HUES64 (cell line): ENCODE data around the gene TMPRSS2.

Source experiments
- H3K27ac ChIP-seq: 2 replicates; pipeline ENCODE4 v1.7.0; 2013; ENCODE audit warnings: low read depth, low read length, inconsistent platforms
- H3K27me3 ChIP-seq: 2 replicates; pipeline ENCODE4 v1.6.1; 2013; ENCODE audit warnings: mild to moderate bottlenecking, low read length; ENCODE audit not compliant: insufficient read depth
- H3K36me3 ChIP-seq: 2 replicates; pipeline ENCODE4 v1.6.1; 2013; ENCODE audit warnings: mild to moderate bottlenecking, low read length; ENCODE audit not compliant: insufficient read depth
- H3K4me1 ChIP-seq: 2 replicates; pipeline ENCODE4 v1.6.1; 2013; ENCODE audit warnings: mild to moderate bottlenecking, low read length, moderate library complexity; ENCODE audit not compliant: insufficient read depth
- H3K4me3 ChIP-seq: 2 replicates; pipeline ENCODE4 v1.5.1; 2013; ENCODE audit warnings: mild to moderate bottlenecking, low read length, moderate library complexity
- H3K9ac ChIP-seq: 2 replicates; pipeline ENCODE4 v1.6.1; 2013; ENCODE audit warnings: mild to moderate bottlenecking, low read depth, low read length
- H3K9me3 ChIP-seq: 2 replicates; pipeline ENCODE4 v1.6.1; 2013; ENCODE audit warnings: low read depth, low read length; ENCODE audit not compliant: insufficient read depth
- WGBS: fragments of 150-250, 120-280 bp; methylation state at CpG from one replicate; pipeline ENCODE4 v1.1.7; 2013; ENCODE audit warnings: missing lambda C conversion rate; 5-methylcytosine and 5-hydroxymethylcytosine counted together

Gene TMPRSS2

DNA sequence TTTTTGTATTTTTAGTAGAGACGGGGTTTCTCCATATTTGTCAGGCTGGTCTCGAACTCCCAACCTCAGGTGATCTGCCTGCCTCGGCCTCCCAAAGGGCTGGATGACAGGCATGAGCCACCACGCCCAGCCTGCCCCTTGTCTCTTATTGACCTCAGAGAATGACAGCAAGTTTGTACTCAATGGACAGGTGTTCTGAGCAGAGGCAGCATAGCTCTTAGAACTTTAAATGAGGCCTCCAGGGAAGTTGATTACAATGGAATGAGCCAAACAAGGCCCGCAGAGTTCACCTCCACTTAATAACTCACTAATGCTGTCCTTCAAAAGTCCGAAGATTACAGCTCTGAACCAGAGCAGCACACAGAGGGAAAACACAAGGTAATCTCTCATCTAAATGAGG is 10.9 kb downstream of the TMPRSS2 start:
- H3K4me1 ChIP-seq = no peaks in the 10 kb centered on the region
- H3K27ac ChIP-seq = no peak overlapping the region
- no peaks in the 10 kb centered on the region for H3K27me3 ChIP-seq
- no peak overlapping the region for H3K9ac ChIP-seq
- H3K9me3 ChIP-seq = no peaks in the 10 kb centered on the region
- 94% methylated on average over 6 of the region's 6 CpGs for WGBS
- H3K4me3 ChIP-seq = no peak overlapping the region
- H3K36me3 ChIP-seq = no peaks in the 10 kb centered on the region

- no peak overlapping the region for H3K9ac ChIP-seq
- H3K36me3 ChIP-seq = no peaks in the 10 kb centered on the region
- WGBS = 96% methylated on average over 16 of the region's 16 CpGs
- no peak overlapping the region for H3K27ac ChIP-seq
- H3K9me3 ChIP-seq = no peaks in the 10 kb centered on the region
- H3K27me3 ChIP-seq = no peaks in the 10 kb centered on the region
- H3K4me3 ChIP-seq = no peak overlapping the region
- no peaks in the 10 kb centered on the region for H3K4me1 ChIP-seq
Measured at GRCh38 chr21:41494242-41494641, 13.7 kb downstream of the TMPRSS2 start.

DNA sequence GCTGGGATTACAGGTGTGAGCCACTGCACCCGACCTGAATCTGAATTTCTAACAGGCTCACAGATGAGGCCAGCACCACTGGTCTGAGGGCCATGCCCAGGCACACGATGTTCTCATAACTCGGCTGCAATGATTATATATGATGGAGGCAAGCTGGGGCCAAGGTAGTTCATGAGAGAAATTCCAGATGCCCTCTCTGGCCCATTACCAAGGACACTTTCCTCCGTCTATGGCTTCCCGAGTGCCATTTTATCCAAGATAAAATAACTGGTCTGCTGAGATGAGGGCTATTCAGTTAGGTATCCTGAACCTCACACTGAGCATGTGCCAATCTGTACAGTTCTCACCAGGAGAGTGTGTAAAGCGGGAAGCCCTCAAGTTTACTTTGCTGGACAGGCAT is 16.5 kb downstream of the TMPRSS2 start:
- H3K4me1 ChIP-seq = peaks cover 3% of the 10 kb centered on the region; the same call in 1 of the 2 replicates
- H3K27ac ChIP-seq = no peak overlapping the region
- WGBS = 93% methylated on average over 6 of the region's 6 CpGs
- H3K36me3 ChIP-seq = peaks cover 4% of the 10 kb centered on the region; the same call in 1 of the 2 replicates
- no peak overlapping the region for H3K4me3 ChIP-seq
- H3K27me3 ChIP-seq = no peaks in the 10 kb centered on the region
- H3K9ac ChIP-seq = no peak overlapping the region
- H3K9me3 ChIP-seq = no peaks in the 10 kb centered on the region

- 85% methylated on average over 4 of the region's 4 CpGs for WGBS
- no peaks in the 10 kb centered on the region for H3K9me3 ChIP-seq
- H3K4me1 ChIP-seq = peaks cover 3% of the 10 kb centered on the region; the same call in 1 of the 2 replicates
- no peak overlapping the region for H3K27ac ChIP-seq
- no peak overlapping the region for H3K9ac ChIP-seq
- no peak overlapping the region for H3K4me3 ChIP-seq
- peaks cover 4% of the 10 kb centered on the region; the same call in 1 of the 2 replicates for H3K36me3 ChIP-seq
- no peaks in the 10 kb centered on the region for H3K27me3 ChIP-seq
Measured at GRCh38 chr21:41490330-41490729, 17.6 kb downstream of the TMPRSS2 start.

- Histone ChIP-seq H3K4me3 (no peak overlapping the region), H3K27ac (no peak overlapping the region), H3K4me1 (peaks cover 3% of the 10 kb centered on the region; the same call in 1 of the 2 replicates), H3K27me3 (no peaks in the 10 kb centered on the region), H3K9ac (no peak overlapping the region), H3K36me3 (peaks cover 4% of the 10 kb centered on the region; the same call in 1 of the 2 replicates), H3K9me3 (no peaks in the 10 kb centered on the region)
- 80% methylated on average over 7 of the region's 7 CpGs for WGBS
Measured at GRCh38 chr21:41489329-41489728, 18.6 kb downstream of the TMPRSS2 start.

GRCh38 chr21:41488080-41488479 is 19.9 kb downstream of the TMPRSS2 start:
- H3K4me3 ChIP-seq = no peak overlapping the region
- peaks cover 3% of the 10 kb centered on the region; the same call in 1 of the 2 replicates for H3K4me1 ChIP-seq
- H3K36me3 ChIP-seq = peaks cover 4% of the 10 kb centered on the region; the same call in 1 of the 2 replicates
- H3K9me3 ChIP-seq = no peaks in the 10 kb centered on the region
- WGBS = 94% methylated on average over 14 of the region's 14 CpGs
- H3K27ac ChIP-seq = no peak overlapping the region
- no peaks in the 10 kb centered on the region for H3K27me3 ChIP-seq
- H3K9ac ChIP-seq = no peak overlapping the region

DNA sequence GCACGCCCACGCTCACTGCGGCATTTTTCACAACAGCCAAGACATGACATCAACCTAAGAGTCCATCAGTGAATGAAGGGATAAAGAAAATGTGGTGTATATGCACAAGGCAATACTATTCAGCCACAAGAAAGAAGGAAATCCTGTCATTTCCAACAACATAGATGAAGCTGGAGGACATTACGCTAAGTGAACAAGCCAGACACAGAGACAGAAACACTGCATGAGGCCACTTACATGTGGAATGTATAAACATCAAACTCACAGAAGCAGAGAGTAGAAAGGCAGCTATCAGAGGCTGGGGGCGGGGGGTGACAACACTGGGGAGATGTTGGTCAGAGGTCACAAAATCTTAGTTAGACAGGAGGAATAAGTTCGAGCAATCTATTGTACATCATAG is 20.9 kb downstream of the TMPRSS2 start:
- H3K27me3 ChIP-seq = no peaks in the 10 kb centered on the region
- no peak overlapping the region for H3K9ac ChIP-seq
- peaks cover 3% of the 10 kb centered on the region; the same call in 1 of the 2 replicates for H3K4me1 ChIP-seq
- H3K4me3 ChIP-seq = no peak overlapping the region
- no peaks in the 10 kb centered on the region for H3K9me3 ChIP-seq
- H3K27ac ChIP-seq = no peak overlapping the region
- 92% methylated on average over 5 of the region's 6 CpGs for WGBS
- peaks cover 4% of the 10 kb centered on the region; the same call in 1 of the 2 replicates for H3K36me3 ChIP-seq

- Histone ChIP-seq H3K9me3 (no peaks in the 10 kb centered on the region), H3K4me3 (no peak overlapping the region), H3K4me1 (peaks cover 8% of the 10 kb centered on the region), H3K27me3 (no peaks in the 10 kb centered on the region), H3K27ac (no peak overlapping the region), H3K36me3 (peaks cover 2% of the 10 kb centered on the region; the same call in 1 of the 2 replicates), H3K9ac (no peak overlapping the region)
- WGBS = 93% methylated on average over 3 of the region's 4 CpGs
Measured at GRCh38 chr21:41483973-41484372, 24.0 kb downstream of the TMPRSS2 start.

GRCh38 chr21:41483415-41483814 is 24.5 kb downstream of the TMPRSS2 start:
- no peaks in the 10 kb centered on the region for H3K9me3 ChIP-seq
- H3K36me3 ChIP-seq = no peaks in the 10 kb centered on the region
- 97% methylated on average over 8 of the region's 12 CpGs for WGBS
- H3K9ac ChIP-seq = no peak overlapping the region
- peaks cover 14% of the 10 kb centered on the region for H3K4me1 ChIP-seq
- H3K4me3 ChIP-seq = no peak overlapping the region
- H3K27ac ChIP-seq = no peak overlapping the region
- H3K27me3 ChIP-seq = no peaks in the 10 kb centered on the region

GRCh38 chr21:41482980-41483379 is 25.0 kb downstream of the TMPRSS2 start:
- no peak overlapping the region for H3K9ac ChIP-seq
- no peaks in the 10 kb centered on the region for H3K36me3 ChIP-seq
- no peak overlapping the region for H3K4me3 ChIP-seq
- no peak overlapping the region for H3K27ac ChIP-seq
- H3K4me1 ChIP-seq = peaks cover 18% of the 10 kb centered on the region
- no peaks in the 10 kb centered on the region for H3K9me3 ChIP-seq
- 94% methylated on average over 6 of the region's 6 CpGs for WGBS
- no peaks in the 10 kb centered on the region for H3K27me3 ChIP-seq

GRCh38 chr21:41482301-41482700 is 25.7 kb downstream of the TMPRSS2 start:
- Histone ChIP-seq H3K9ac (no peak overlapping the region), H3K27ac (no peak overlapping the region), H3K36me3 (no peaks in the 10 kb centered on the region), H3K4me3 (no peak overlapping the region), H3K27me3 (no peaks in the 10 kb centered on the region), H3K9me3 (no peaks in the 10 kb centered on the region), H3K4me1 (peaks cover 24% of the 10 kb centered on the region)
- whole genome bisulfite sequencing = 90% methylated on average over 6 of the region's 6 CpGs

GRCh38 chr21:41481191-41481590 is 26.8 kb downstream of the TMPRSS2 start:
- Histone ChIP-seq H3K27me3 (no peaks in the 10 kb centered on the region), H3K36me3 (no peaks in the 10 kb centered on the region), H3K9me3 (no peaks in the 10 kb centered on the region), H3K4me3 (no peak overlapping the region), H3K27ac (no peak overlapping the region), H3K9ac (no peak overlapping the region), H3K4me1 (peaks cover 32% of the 10 kb centered on the region)
- 94% methylated on average over 7 of the region's 8 CpGs for WGBS
